Activated CD8-positive, alpha-beta memory T cell treated with anti-CD3 and anti-CD28 coated beads for 4 hours (primary cell): ENCODE results near the gene WDR81.

Source experiments
- DNase-seq, 2 donors: peaks; one replicate each; pipeline ENCODE4 v3.0.0-alpha.2; 2020; ENCODE audit warnings: low read depth in 2 of 2

The WDR81 gene

GRCh38 chr17:1779571-1780131 is 55.1 kb downstream of the WDR81 start:
- DNase-seq = no peak

- DNase-seq = no peak
Measured at GRCh38 chr17:1782171-1782567, 57.7 kb downstream of the WDR81 start.

GRCh38 chr17:1783271-1783670 is 58.8 kb downstream of the WDR81 start:
- no peak for DNase-seq

GRCh38 chr17:1783834-1784611 is 59.5 kb downstream of the WDR81 start:
- DNase-seq = no peak

GRCh38 chr17:1785930-1786329 is 61.4 kb downstream of the WDR81 start:
- DNase-seq = no peak

GRCh38 chr17:1786708-1787107 is 62.2 kb downstream of the WDR81 start:
- DNase-seq = no peak

GRCh38 chr17:1787301-1787902 is 62.9 kb downstream of the WDR81 start:
- DNase-seq = no peak
